NCI-H2196 (cell line): ENCODE data around the gene ZNF846.
"Not testable (repeated sequence)": the region's sequence is repeated elsewhere in the genome, so short reads cannot be mapped to it uniquely, and the experiment has no call there.

ENCODE experiments used
- DNase-seq: peaks from one replicate; lab custom pipeline; 2025; ENCODE audit not compliant: unreplicated experiment; lab: John Stamatoyannopoulos, UW

The ZNF846 gene

GRCh38 chr19:9785367-9786331, 17.1 kb upstream of the ZNF846 start:
- peak; percentile 100 for DNase-seq

GRCh38 chr19:9784163-9784496, 15.6 kb upstream of the ZNF846 start:
- not testable (repeated sequence) for DNase-seq

- DNase-seq, result no peak
Measured at GRCh38 chr19:9782338-9782737, 13.8 kb upstream of the ZNF846 start.

- no peak for DNase-seq
Measured at GRCh38 chr19:9757544-9758501, 10.7 kb downstream of the ZNF846 start.

GRCh38 chr19:9752701-9753443, 15.7 kb downstream of the ZNF846 start:
- no peak for DNase-seq

GRCh38 chr19:9751446-9751845, 17.1 kb downstream of the ZNF846 start:
- no peak for DNase-seq

- no peak for DNase-seq
Measured at GRCh38 chr19:9741476-9742171, 26.9 kb downstream of the ZNF846 start.

GRCh38 chr19:9735986-9736385, 32.6 kb downstream of the ZNF846 start:
- DNase-seq, result no peak

- not testable (repeated sequence) for DNase-seq
Measured at GRCh38 chr19:9730056-9730455, 38.5 kb downstream of the ZNF846 start.

GRCh38 chr19:9729162-9729561, 39.4 kb downstream of the ZNF846 start:
- DNase-seq, result no peak

- no peak for DNase-seq
Measured at GRCh38 chr19:9727644-9728043, 40.9 kb downstream of the ZNF846 start.

- not testable (repeated sequence) for DNase-seq
Measured at GRCh38 chr19:9725508-9726201, 42.9 kb downstream of the ZNF846 start.

- DNase-seq, result no peak
Measured at GRCh38 chr19:9724157-9724556, 44.4 kb downstream of the ZNF846 start.

GRCh38 chr19:9721861-9722260, 46.7 kb downstream of the ZNF846 start:
- no peak for DNase-seq

GRCh38 chr19:9720541-9720940, 48.0 kb downstream of the ZNF846 start:
- no peak for DNase-seq

- no peak for DNase-seq
Measured at GRCh38 chr19:9711815-9712214, 56.7 kb downstream of the ZNF846 start.

- no peak for DNase-seq
Measured at GRCh38 chr19:9709305-9709704, 59.2 kb downstream of the ZNF846 start.

- no peak for DNase-seq
Measured at GRCh38 chr19:9705836-9706235, 62.7 kb downstream of the ZNF846 start.

GRCh38 chr19:9702186-9702585, 66.4 kb downstream of the ZNF846 start:
- no peak for DNase-seq
